K562 (cell line): ENCODE data around the gene LRRK1. TPM values are rescaled to one million over a fixed set of nuclear protein-coding genes. Genes with fewer than 3 reads are reported as not detected.

Experiments used
- ARID2 ChIP-seq: fragments of 450-650 bp; IDR thresholded peaks from 2 replicates; pipeline ENCODE4 v1.6.1; 2017; ENCODE audit warnings: antibody characterized with exemption, mild to moderate bottlenecking
- CREB3L1 ChIP-seq: fragments of 450-650 bp; IDR thresholded peaks from 2 replicates; pipeline ENCODE4 v1.6.1; 2014; ENCODE audit warnings: low read depth, mild to moderate bottlenecking, moderate library complexity, borderline replicate concordance
- CTBP1 ChIP-seq: fragments of 450-650 bp; IDR thresholded peaks from 2 replicates; pipeline ENCODE4 v1.6.1; 2016; ENCODE audit warnings: borderline replicate concordance
- E2F6 ChIP-seq, 2 experiments: IDR thresholded peaks; 2 replicates each; pipeline ENCODE4 v1.6.1; 2011; ENCODE audit warnings: borderline replicate concordance in 1 of 2, control low read depth in 1 of 2, low read depth in 1 of 2, low read length in 1 of 2, mild to moderate bottlenecking in 1 of 2, mixed read lengths in 1 of 2, moderate library complexity in 1 of 2; ENCODE audit not compliant: insufficient read depth in 1 of 2, insufficient read length in 1 of 2, poor library complexity in 1 of 2, severe bottlenecking in 1 of 2; ENCODE audit errors: extremely low read depth in 1 of 2
- E4F1 ChIP-seq: fragments of 250-450 bp; sonication (Bioruptor Pico); IDR thresholded peaks from 2 replicates; pipeline ENCODE4 v1.5.0; 2021; ENCODE audit warnings: mild to moderate bottlenecking, borderline replicate concordance
- HNRNPL ChIP-seq: fragments of 200-400 bp; formaldehyde crosslinking; IDR thresholded peaks from 2 replicates; pipeline ENCODE4 v1.6.1; 2017; ENCODE audit warnings: low read depth, mild to moderate bottlenecking, low read length
- MECOM ChIP-seq: fragments of 250-450 bp; sonication (Bioruptor Pico); IDR thresholded peaks from 2 replicates; pipeline ENCODE4 v1.8.0; 2022; ENCODE audit warnings: inconsistent platforms
- THAP7 ChIP-seq: fragments of 250-450 bp; sonication (Bioruptor Pico); IDR thresholded peaks from 2 replicates; pipeline ENCODE4 v1.5.0; 2021
- ZNF436 ChIP-seq: fragments of 250-450, 450-650 bp; sonication (Bioruptor Pico); formaldehyde crosslinking; IDR thresholded peaks from 2 replicates; pipeline ENCODE4 v1.7.0; 2020; ENCODE audit warnings: mild to moderate bottlenecking
- ZNF655 ChIP-seq: fragments of 250-450 bp; sonication (Bioruptor Pico); IDR thresholded peaks from 2 replicates; pipeline ENCODE4 v1.5.0; 2021
- ZNF766 ChIP-seq: fragments of 200-800 bp; sonication (Bioruptor generic); conservative IDR thresholded peaks from 2 replicates; pipeline ENCODE4 v1.6.1; 2016; ENCODE audit warnings: missing genetic modification characterization, missing compliant biosample characterization
- ZNF830 ChIP-seq: fragments of 250-450 bp; sonication (Bioruptor Pico); IDR thresholded peaks from 2 replicates; pipeline ENCODE4 v1.5.0; 2021; ENCODE audit warnings: mild to moderate bottlenecking
- polyA plus RNA-seq, 8 experiments: library from polyadenylated mRNA; depleted of rRNA in 4 of 8; stranded (reverse) in 5 of 8; unstranded in 3 of 8; fragments of >200 nt; fragmentation: Nextera tagmentation in 2 of 8; fragmentation: Illumina TruSeq in 1 of 8; extraction: Ambion mirVana in 2 of 8; extraction: Trizol in 1 of 8; gene quantifications; 2 replicates each; pipeline versions ENCODE4 v1.2.1 to v1.2.3, GENCODE V29; 2011 to 2014; ENCODE audit warnings: inconsistent platforms in 1 of 8, missing spikeins in 1 of 8
- total RNA-seq, 7 experiments: library from RNA; depleted of rRNA in 6 of 7; stranded (reverse); fragments of >200 nt in 6 of 7; fragmentation: Illumina TruSeq in 2 of 7; extraction: Trizol in 2 of 7; gene quantifications; 2 replicates each; pipeline versions ENCODE4 v1.2.1 to v1.2.3, GENCODE V29; 2011 to 2021; ENCODE audit warnings: low replicate concordance in 1 of 7

LRRK1 gene
- total and polyA plus RNA-seq, 9 of the 15 experiments (the other 6 are each of a cell fraction or from before 2014, with no cell fraction given): 0.01 to 1.5 (median 0.11) TPM

- peak; percentile 53; the same call in 1 of the 2 replicates for TF ChIP-seq CREB3L1
- TF ChIP-seq E4F1: no peak
- no peak for TF ChIP-seq HNRNPL
- 0 out of 2 replicates have a peak, but pooled peaks have one; percentile 55 for TF ChIP-seq ZNF766
- TF ChIP-seq ZNF436 (CRISPR knock-in tag): 0 out of 2 replicates have a peak, but pooled peaks have one; percentile 40
- TF ChIP-seq ZNF655 (CRISPR knock-in tag): no peak
- TF ChIP-seq CTBP1: no peak; the same call in 1 of the 2 replicates
- no peak for TF ChIP-seq THAP7 (CRISPR knock-in tag)
- peak; percentile 88 to 98 for TF ChIP-seq E2F6 (IDR thresholded peaks at IDR 0.05; ENCODE audit: borderline replicate concordance in 1 of 2, extremely low read depth in 1 of 2, insufficient read depth in 1 of 2, insufficient read length in 1 of 2, low read depth in 1 of 2, low read length in 1 of 2, poor library complexity in 1 of 2, severe bottlenecking in 1 of 2)
- no peak for TF ChIP-seq ZNF830 (CRISPR knock-in tag)
- TF ChIP-seq MECOM: no peak
- no peak for TF ChIP-seq ARID2
These were observed 167.4 kb downstream of the LRRK1 start (continued) for GRCh38 chr15:101086394-101087171.
